ENCODE data around the gene AKNA. TPM values are rescaled to one million over a fixed set of nuclear protein-coding genes. Genes with fewer than 3 reads are reported as not detected.

The AKNA gene
- total and polyA plus RNA-seq, 2 donors (not counting 1 experiment from before 2014, with no cell fraction given): 178 to 407 TPM

DNA sequence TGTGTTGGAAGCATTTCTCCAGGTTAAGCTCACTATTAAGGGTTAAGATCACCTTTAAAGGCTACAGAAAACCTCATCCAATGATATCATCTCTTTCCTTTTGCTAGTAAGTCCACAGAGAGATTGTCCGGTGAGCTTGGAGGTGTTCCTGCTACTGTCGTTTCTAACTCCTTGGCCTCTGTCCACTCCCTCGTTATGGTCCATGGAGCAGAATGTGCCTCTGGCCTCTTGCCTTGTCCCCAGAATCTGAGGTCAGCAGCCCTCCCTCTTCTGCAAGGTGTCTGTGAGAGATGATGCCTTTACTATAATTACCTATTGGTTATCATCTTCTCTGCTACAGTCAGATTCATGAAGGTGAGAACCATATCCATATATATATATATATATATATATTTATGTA lies 43.1 kb downstream of the AKNA start:
- DNase-seq: no peak
- ChIA-PET CTCF (interaction anchor here (1.2 to 9.3 kb wide), 4 partner anchors 22 to 174 kb away, joined by 3 to 91 read pairs (median 24); partner anchors contain the start of gene AKNA), POLR2A (interaction anchor here (1.2 kb wide), 1 partner anchor 41 kb away, joined by 3 read pairs; no protein-coding TSS in a partner anchor)
- Mint-ChIP-seq H3K9me3 (ENCODE audit: insufficient read depth) (no peaks in the 10 kb centered on the region), H3K4me1 (peaks cover 38% of the 10 kb centered on the region), H3K4me3 (no peak overlapping the region), H3K27ac (peak overlapping the region; percentile 10), H3K27me3 (no peaks in the 10 kb centered on the region)
- Histone ChIP-seq H3K79me2 (ENCODE audit: control insufficient read depth, insufficient read depth, low read length) (peaks cover 27% of the 10 kb centered on the region), H4K20me1 (ENCODE audit: control insufficient read depth, insufficient read depth, low read length, poor library complexity, severe bottlenecking) (peaks cover 70% of the 10 kb centered on the region), H3K27ac (ENCODE audit: low read length in 2 of 2) (peak overlapping the region in 1 of 2 donors; percentile 43), H3K4me3 (ENCODE audit: control extremely low read depth in 1 of 5, extremely low read depth in 1 of 5, insufficient read depth in 1 of 5, low read depth in 2 of 5, low read length in 4 of 5) (no peak overlapping the region), H3K27me3 (replicated peaks in 1 of 4; ENCODE audit: control extremely low read depth in 1 of 4, control insufficient read depth in 3 of 4, insufficient read depth in 4 of 4, low read length in 3 of 4) (no peaks in the 10 kb centered on the region), H3K9ac (ENCODE audit: low read length) (no peak overlapping the region), H3K9me3 (ENCODE audit: control extremely low read depth in 1 of 3, control insufficient read depth in 2 of 3, insufficient read depth in 1 of 3, low read length in 2 of 3) (no peaks in the 10 kb centered on the region), H3K4me2 (replicated peaks; ENCODE audit: low read depth, low read length, poor library complexity, severe bottlenecking) (no peak overlapping the region), H3K36me3 (replicated peaks in 1 of 2; ENCODE audit: control extremely low read depth in 1 of 2, control insufficient read depth in 1 of 2, extremely low read depth in 1 of 2, insufficient read depth in 2 of 2, low read length in 1 of 2) (peaks cover 8 to 98% of the 10 kb centered on the region in 2 experiments), H2AFZ (ENCODE audit: insufficient read depth, low read depth, low read length, poor library complexity, severe bottlenecking) (no peak overlapping the region), H3K4me1 (ENCODE audit: control insufficient read depth in 2 of 2, insufficient read depth in 2 of 2, low read length in 2 of 2) (peaks cover 16 to 25% of the 10 kb centered on the region in 2 donors)
- ATAC-seq (ENCODE audit: low read depth): no peak
- 83% methylated on average over 2 of the region's 3 CpGs for WGBS (ENCODE audit: insufficient coverage)
- no peak for TF ChIP-seq EZH2 (IDR thresholded peaks at IDR 0.05; ENCODE audit: borderline replicate concordance, insufficient read depth, low read depth, low read length, poor library complexity, severe bottlenecking)
- no peak for TF ChIP-seq CTCF (IDR thresholded peaks at IDR 0.05)
- intact Hi-C loops (cut with micrococcal nuclease): no loop called here

GRCh38 chr9:114344188-114344566 lies 43.6 kb downstream of the AKNA start:
- ChIA-PET POLR2A (interaction anchor here (1.2 kb wide), 1 partner anchor 41 kb away, joined by 3 read pairs; no protein-coding TSS in a partner anchor), CTCF (interaction anchor here (0.5 to 9.3 kb wide), 3 partner anchors 60 to 288 kb away, joined by 3 to 91 read pairs (median 3); no protein-coding TSS in a partner anchor)
- Histone ChIP-seq H3K79me2 (ENCODE audit: control insufficient read depth, insufficient read depth, low read length) (peaks cover 22% of the 10 kb centered on the region), H3K9ac (ENCODE audit: low read length) (no peak overlapping the region), H3K4me3 (ENCODE audit: control extremely low read depth in 1 of 5, extremely low read depth in 1 of 5, insufficient read depth in 1 of 5, low read depth in 2 of 5, low read length in 4 of 5) (no peak overlapping the region), H3K27me3 (replicated peaks in 1 of 4; ENCODE audit: control extremely low read depth in 1 of 4, control insufficient read depth in 3 of 4, insufficient read depth in 4 of 4, low read length in 3 of 4) (no peaks in the 10 kb centered on the region), H2AFZ (ENCODE audit: insufficient read depth, low read depth, low read length, poor library complexity, severe bottlenecking) (no peak overlapping the region), H3K4me2 (replicated peaks; ENCODE audit: low read depth, low read length, poor library complexity, severe bottlenecking) (no peak overlapping the region), H3K4me1 (ENCODE audit: control insufficient read depth in 2 of 2, insufficient read depth in 2 of 2, low read length in 2 of 2) (peaks cover 11 to 25% of the 10 kb centered on the region in 2 donors), H4K20me1 (ENCODE audit: control insufficient read depth, insufficient read depth, low read length, poor library complexity, severe bottlenecking) (peaks cover 70% of the 10 kb centered on the region), H3K9me3 (ENCODE audit: control extremely low read depth in 1 of 3, control insufficient read depth in 2 of 3, insufficient read depth in 1 of 3, low read length in 2 of 3) (no peaks in the 10 kb centered on the region), H3K27ac (ENCODE audit: low read length in 2 of 2) (peak overlapping the region in 1 of 2 donors; percentile 43), H3K36me3 (replicated peaks in 1 of 2; ENCODE audit: control extremely low read depth in 1 of 2, control insufficient read depth in 1 of 2, extremely low read depth in 1 of 2, insufficient read depth in 2 of 2, low read length in 1 of 2) (peaks cover 10 to 98% of the 10 kb centered on the region in 2 experiments)
- peak overlapping the region; percentile 13 for H3K27ac Mint-ChIP-seq
- intact Hi-C loops (cut with micrococcal nuclease): no loop called here
- H3K4me3 Mint-ChIP-seq: no peak overlapping the region
- no peak for TF ChIP-seq CTCF (IDR thresholded peaks at IDR 0.05)
- no peak for TF ChIP-seq EZH2 (IDR thresholded peaks at IDR 0.05; ENCODE audit: borderline replicate concordance, insufficient read depth, low read depth, low read length, poor library complexity, severe bottlenecking)
- H3K27me3 Mint-ChIP-seq: no peaks in the 10 kb centered on the region
- ATAC-seq (ENCODE audit: low read depth) (no peak), DNase-seq (no peak)
- no peaks in the 10 kb centered on the region for H3K9me3 Mint-ChIP-seq (ENCODE audit: insufficient read depth)
- 94% methylated on average over 8 of the region's 11 CpGs for WGBS (ENCODE audit: insufficient coverage)
- H3K4me1 Mint-ChIP-seq: peaks cover 38% of the 10 kb centered on the region
